GM06990 (cell line): ENCODE measurements around the gene OPN1MW3.

Experiments
- DNase-seq: peaks from one replicate; pipeline ENCODE4 v3.0.0-alpha.2; 2011; ENCODE audit not compliant: insufficient read length; ENCODE audit errors: extremely low read depth
- H3K27me3 ChIP-seq: replicated peaks from 2 replicates; pipeline ENCODE4 v1.6.0; 2011; ENCODE audit warnings: low read length; ENCODE audit not compliant: control insufficient read depth, insufficient read depth
- H3K36me3 ChIP-seq: 2 replicates; pipeline ENCODE4 v1.5.1; 2011; ENCODE audit warnings: low read length; ENCODE audit not compliant: control insufficient read depth, insufficient read depth
- H3K4me3 ChIP-seq: replicated peaks from 2 replicates; pipeline ENCODE4 v1.5.1; 2011; ENCODE audit warnings: low read depth, mild to moderate bottlenecking, control low read depth, low read length
- CTCF ChIP-seq: IDR thresholded peaks from 2 replicates; pipeline ENCODE4 v1.5.1; 2011; ENCODE audit warnings: low read length, control low read depth, mild to moderate bottlenecking, inconsistent platforms; ENCODE audit not compliant: insufficient read depth, poor library complexity, severe bottlenecking

The OPN1MW3 gene

DNA sequence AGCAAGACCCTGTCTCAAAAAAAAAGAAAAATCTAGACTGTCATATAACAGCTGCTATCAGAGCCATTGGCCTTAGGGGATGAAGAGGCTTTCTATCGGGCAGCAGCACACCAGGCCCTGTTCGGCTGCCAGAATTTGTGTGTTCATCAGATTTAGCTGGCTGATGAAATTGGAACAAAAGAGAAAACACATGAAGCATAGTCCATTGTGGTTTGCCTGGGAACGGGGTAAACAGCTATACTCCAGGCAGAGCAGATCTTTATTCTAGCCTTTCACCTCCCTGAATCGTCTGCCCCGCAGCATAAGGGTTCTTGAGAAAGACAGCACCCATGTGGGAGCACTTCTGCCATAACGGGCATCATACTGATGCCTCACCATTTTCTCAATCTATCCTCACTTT, 49.8 kb downstream of the OPN1MW3 start:
- H3K4me3 ChIP-seq = no peak overlapping the region
- H3K36me3 ChIP-seq = no peaks in the 10 kb centered on the region
- no peaks in the 10 kb centered on the region for H3K27me3 ChIP-seq
- TF ChIP-seq CTCF = no peak
- DNase-seq = no peak

DNA sequence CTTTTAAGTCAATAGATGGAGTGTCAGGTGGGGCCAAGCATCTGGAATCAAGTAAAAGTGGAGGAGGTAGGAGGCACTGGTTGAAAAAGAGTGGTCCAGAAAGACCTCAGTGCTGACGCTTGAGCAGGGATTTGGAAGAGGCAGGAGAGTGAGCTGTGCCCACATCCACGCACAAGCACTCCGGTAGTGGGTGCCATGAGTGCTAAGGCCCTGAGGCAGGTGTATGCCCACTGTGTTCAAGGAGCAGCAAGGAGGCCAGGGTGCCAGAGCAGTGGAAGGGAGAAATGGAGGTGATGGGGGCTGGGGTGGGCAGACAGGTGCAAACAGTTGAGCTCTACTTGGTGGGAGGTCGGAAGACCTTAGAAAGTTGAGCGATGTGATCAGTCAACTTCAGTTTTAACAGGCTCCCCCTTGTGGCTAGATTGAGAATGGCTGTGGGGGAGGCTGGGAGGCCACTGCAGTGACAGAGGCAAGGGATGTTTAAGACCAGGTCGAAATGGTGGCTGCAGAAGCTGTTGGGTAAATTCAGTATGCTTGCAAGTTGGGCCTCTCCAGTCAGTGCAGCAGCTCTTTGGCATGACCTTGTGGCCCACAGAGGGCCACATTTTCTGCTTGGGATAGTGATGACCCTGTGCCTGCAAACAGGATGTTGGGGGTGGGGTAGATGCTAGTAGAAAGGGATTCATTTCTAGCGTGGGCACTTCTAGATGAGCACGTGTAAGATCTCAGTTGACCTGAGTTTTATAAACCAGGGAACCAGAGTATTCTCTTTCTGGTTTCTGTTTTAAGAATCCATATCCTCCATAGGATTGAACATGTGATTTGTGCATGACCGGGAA, 50.9 kb downstream of the OPN1MW3 start:
- peak; percentile 39 for DNase-seq
- Histone ChIP-seq H3K36me3 (no peaks in the 10 kb centered on the region), H3K27me3 (no peaks in the 10 kb centered on the region), H3K4me3 (no peak overlapping the region)
- peak; percentile 77 for TF ChIP-seq CTCF

DNA sequence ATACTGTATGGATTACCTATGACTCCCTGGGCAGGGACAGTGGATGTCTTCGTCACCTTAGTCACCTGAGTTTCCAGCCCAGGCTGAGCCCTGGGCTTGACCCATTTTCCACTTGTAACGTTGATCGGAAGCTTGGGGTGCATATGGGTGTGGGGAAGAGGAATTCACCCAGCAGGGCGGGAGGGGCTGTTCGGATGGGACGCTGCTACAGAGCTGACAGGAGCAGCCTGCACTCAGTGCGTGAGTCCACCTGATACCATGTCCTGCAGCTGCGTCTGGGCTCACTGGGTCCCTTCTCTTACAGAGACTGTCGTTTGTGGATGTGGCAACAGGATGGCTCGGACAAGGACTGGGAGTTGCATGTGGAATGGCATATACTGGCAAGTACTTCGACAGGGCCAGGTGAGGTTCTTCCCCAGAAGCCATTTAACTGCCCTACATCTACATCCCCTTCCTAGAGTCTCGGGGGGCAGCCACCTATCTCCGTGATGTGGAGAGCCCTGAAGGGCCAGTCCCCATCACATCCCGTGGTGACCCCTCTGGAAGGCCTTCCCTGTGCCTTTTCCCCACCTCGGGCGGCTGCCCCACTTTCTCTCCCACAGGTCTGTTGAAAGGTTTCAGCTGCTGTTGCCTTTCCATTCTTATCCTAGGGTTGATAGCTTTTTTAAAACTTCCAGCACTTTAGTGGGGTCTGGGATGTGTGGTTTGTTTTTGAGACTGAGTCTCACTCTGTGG, 51.8 kb downstream of the OPN1MW3 start:
- Histone ChIP-seq H3K4me3 (no peak overlapping the region), H3K27me3 (no peaks in the 10 kb centered on the region), H3K36me3 (no peaks in the 10 kb centered on the region)
- no peak for DNase-seq
- TF ChIP-seq CTCF = no peak

- TF ChIP-seq CTCF = no peak
- no peaks in the 10 kb centered on the region for H3K27me3 ChIP-seq
- no peak for DNase-seq
These were observed 53.5 kb downstream of the OPN1MW3 start for GRCh38 chrX:154310616-154311536.

DNA sequence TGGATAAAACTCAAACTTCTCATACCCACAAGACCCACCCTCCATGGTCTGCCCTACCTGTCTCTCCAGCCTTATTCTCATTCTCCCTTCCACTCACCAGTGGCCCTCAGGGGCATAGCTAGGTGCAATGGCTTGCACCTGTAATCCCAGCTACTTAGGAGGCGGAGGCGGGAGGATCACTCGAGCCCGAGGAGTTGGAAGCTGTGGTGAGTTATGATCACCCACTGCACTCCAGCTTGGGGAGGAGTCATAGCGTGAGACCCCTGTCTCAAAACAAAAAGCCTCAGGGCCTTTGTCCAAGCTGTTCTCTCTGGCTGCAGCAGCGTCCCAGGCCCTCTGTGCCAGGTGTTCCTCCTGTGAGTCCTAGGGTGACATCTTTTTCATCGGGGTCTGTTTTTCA, 54.7 kb downstream of the OPN1MW3 start:
- Histone ChIP-seq H3K36me3 (no peaks in the 10 kb centered on the region), H3K27me3 (no peaks in the 10 kb centered on the region), H3K4me3 (no peak overlapping the region)
- TF ChIP-seq CTCF = no peak
- no peak for DNase-seq

More at GRCh38 chrX:154310616-154311536, 53.5 kb downstream of the OPN1MW3 start:
- no peak overlapping the region for H3K4me3 ChIP-seq
- H3K36me3 ChIP-seq = no peaks in the 10 kb centered on the region
